Nephron progenitor cell (in vitro differentiated cells): Measurements from ENCODE around the gene SORCS2.
A peak's percentile ranks its signal among the peaks of the same experiment; 100 is the strongest.

Experiments used
- DNase-seq: peaks from one replicate; pipeline ENCODE4 v3.0.0; 2021
- H3K27ac Mint-ChIP-seq: 2 replicates; pipeline ENCODE4 v1.8.0; 2021; ENCODE audit warnings: mild to moderate bottlenecking, moderate library complexity, mixed read lengths
- H3K27me3 Mint-ChIP-seq: 2 replicates; pipeline ENCODE4 v1.8.0; 2021; ENCODE audit warnings: mild to moderate bottlenecking, low read depth, mixed read lengths; ENCODE audit not compliant: poor library complexity
- H3K36me3 Mint-ChIP-seq: 2 replicates; pipeline ENCODE4 v1.8.0; 2021; ENCODE audit warnings: low read depth, mixed read lengths
- H3K4me1 Mint-ChIP-seq: 2 replicates; pipeline ENCODE4 v1.8.0; 2021; ENCODE audit warnings: mixed read lengths
- H3K4me3 Mint-ChIP-seq: 2 replicates; pipeline ENCODE4 v1.8.0; 2021; ENCODE audit warnings: mild to moderate bottlenecking, moderate library complexity, mixed read lengths
- H3K9me3 Mint-ChIP-seq: 2 replicates; pipeline ENCODE4 v1.8.0; 2021; ENCODE audit warnings: mild to moderate bottlenecking, moderate library complexity, mixed read lengths
- CTCF ChIP-seq: fragments of 200-600 bp; sonication (generic); IDR thresholded peaks from 2 replicates; pipeline ENCODE4 v1.5.0; 2021; ENCODE audit warnings: antibody characterized with exemption

The SORCS2 gene

GRCh38 chr4:7201420-7202305 is 9.3 kb downstream of the SORCS2 start:
- no peak for DNase-seq
- Mint-ChIP-seq H3K27ac (peak overlapping the region; percentile 22), H3K27me3 (no peaks in the 10 kb centered on the region), H3K4me1 (peaks cover 73% of the 10 kb centered on the region), H3K4me3 (no peak overlapping the region), H3K9me3 (no peaks in the 10 kb centered on the region), H3K36me3 (no peaks in the 10 kb centered on the region)
- no peak for TF ChIP-seq CTCF

GRCh38 chr4:7202411-7202810 is 10.1 kb downstream of the SORCS2 start:
- Mint-ChIP-seq H3K27me3 (no peaks in the 10 kb centered on the region), H3K4me1 (peaks cover 73% of the 10 kb centered on the region), H3K27ac (no peak overlapping the region), H3K4me3 (no peak overlapping the region), H3K9me3 (no peaks in the 10 kb centered on the region), H3K36me3 (no peaks in the 10 kb centered on the region)
- TF ChIP-seq CTCF = no peak
- DNase-seq = no peak

- H3K27me3 Mint-ChIP-seq = no peaks in the 10 kb centered on the region
- no peaks in the 10 kb centered on the region for H3K36me3 Mint-ChIP-seq
- peaks cover 68% of the 10 kb centered on the region for H3K4me1 Mint-ChIP-seq
- H3K9me3 Mint-ChIP-seq = no peaks in the 10 kb centered on the region
- DNase-seq = no peak
- no peak overlapping the region for H3K27ac Mint-ChIP-seq
- no peak for TF ChIP-seq CTCF
- no peak overlapping the region for H3K4me3 Mint-ChIP-seq
These were observed 12.5 kb downstream of the SORCS2 start for GRCh38 chr4:7204656-7205387.

- peaks cover 59% of the 10 kb centered on the region for H3K4me1 Mint-ChIP-seq
- TF ChIP-seq CTCF = no peak
- no peak overlapping the region for H3K4me3 Mint-ChIP-seq
- peak overlapping the region; percentile 75 for H3K27ac Mint-ChIP-seq
- H3K9me3 Mint-ChIP-seq = no peaks in the 10 kb centered on the region
- no peak for DNase-seq
- no peaks in the 10 kb centered on the region for H3K27me3 Mint-ChIP-seq
- no peaks in the 10 kb centered on the region for H3K36me3 Mint-ChIP-seq
These were observed 14.0 kb downstream of the SORCS2 start for GRCh38 chr4:7206385-7206784.

GRCh38 chr4:7206911-7207567 is 14.7 kb downstream of the SORCS2 start:
- Mint-ChIP-seq H3K4me1 (peaks cover 57% of the 10 kb centered on the region), H3K27ac (peak overlapping the region; percentile 75), H3K4me3 (peak overlapping the region; percentile 35), H3K9me3 (no peaks in the 10 kb centered on the region), H3K36me3 (no peaks in the 10 kb centered on the region), H3K27me3 (no peaks in the 10 kb centered on the region)
- peak; percentile 60 for DNase-seq
- no peak for TF ChIP-seq CTCF
